Skin of body (tissue), 1 donor: Measurements from ENCODE around the gene CNR1. TPM values are rescaled to one million over a fixed set of nuclear protein-coding genes. Genes with fewer than 3 reads are reported as not detected.

Experiments
- total RNA-seq: library from RNA; depleted of rRNA; stranded (reverse); fragments of >200 nt; gene quantifications from one replicate; pipeline ENCODE4 v1.2.3, GENCODE V29; 2014

The CNR1 gene
- total RNA-seq, 1 donor from 2014 or later: 1.8 TPM

Other genes starting within 250 kb of the CNR1 start
- not detected for gene SPACA1, start 118.5 kb downstream of the CNR1 start, total RNA-seq